MCF 10A (cell line): ENCODE measurements around the gene NFASC. TPM values are rescaled to one million over a fixed set of nuclear protein-coding genes. Genes with fewer than 3 reads are reported as not detected.
A peak's percentile ranks its signal among the peaks of the same experiment; 100 is the strongest.

Experiments
- BruUV-seq: library from RNA; stranded (reverse); fragments of 400-500 nt; replicated peaks from 2 replicates; lab custom pipeline; 2021; lab: Mats Ljungman, UMichigan
- CTCF ChIA-PET: fragments of 300-600 bp; sonication (Branson Sonifier 250); formaldehyde crosslinking; extraction: SDS; loops from one replicate; lab custom pipeline; 2021; ENCODE audit warnings: antibody characterized with exemption, inconsistent platforms; lab: Yijun Ruan, JAX
- POLR2A ChIA-PET: fragments of 300-600, 350-650 bp; sonication (Branson Sonifier 250); formaldehyde crosslinking; extraction: SDS; loops from one replicate; lab custom pipeline; 2020; ENCODE audit warnings: antibody characterized with exemption, inconsistent platforms; lab: Yijun Ruan, JAX
- DNase-seq: peaks from one replicate; pipeline ENCODE4 v3.0.0-alpha.2; 2018; ENCODE audit not compliant: unreplicated experiment
- H3K27ac Mint-ChIP-seq: one replicate; pipeline ENCODE4 v1.8.0; 2022; ENCODE audit warnings: mild to moderate bottlenecking, low read depth, mixed read lengths; ENCODE audit not compliant: unreplicated experiment
- H3K27me3 Mint-ChIP-seq: one replicate; pipeline ENCODE4 v1.8.0; 2022; ENCODE audit warnings: mixed read lengths; ENCODE audit not compliant: insufficient read depth, unreplicated experiment
- H3K36me3 Mint-ChIP-seq: one replicate; pipeline ENCODE4 v1.8.0; 2022; ENCODE audit warnings: mild to moderate bottlenecking, moderate library complexity, mixed read lengths; ENCODE audit not compliant: insufficient read depth, unreplicated experiment
- H3K4me1 Mint-ChIP-seq: one replicate; pipeline ENCODE4 v1.8.0; 2022; ENCODE audit warnings: mixed read lengths; ENCODE audit not compliant: insufficient read depth, unreplicated experiment
- H3K4me3 Mint-ChIP-seq: one replicate; pipeline ENCODE4 v1.8.0; 2022; ENCODE audit warnings: mild to moderate bottlenecking, moderate library complexity, mixed read lengths; ENCODE audit not compliant: unreplicated experiment
- H3K9me3 Mint-ChIP-seq: one replicate; pipeline ENCODE4 v1.8.0; 2022; ENCODE audit warnings: mixed read lengths; ENCODE audit not compliant: unreplicated experiment
- intact Hi-C: fragments of 100-400 bp; cut with micrococcal nuclease; formaldehyde crosslinking; loops from 2 replicates; pipeline ENCODE4 v1.14.1; 2022
- total RNA-seq: library from RNA; stranded (reverse); gene quantifications from 2 replicates; pipeline ENCODE4 v1.2.3, GENCODE V29; 2022
- TF ChIP-seq, protein P1 (sequence below): fragments of 200-600 bp; IDR thresholded peaks from one replicate; pipeline ENCODE4 v1.8.0; 2022; ENCODE audit warnings: antibody characterized with exemption, mild to moderate bottlenecking; ENCODE audit not compliant: unreplicated experiment

The NFASC gene
- total RNA-seq, 1 experiment from 2014 or later, result 0.98 TPM

DNA sequence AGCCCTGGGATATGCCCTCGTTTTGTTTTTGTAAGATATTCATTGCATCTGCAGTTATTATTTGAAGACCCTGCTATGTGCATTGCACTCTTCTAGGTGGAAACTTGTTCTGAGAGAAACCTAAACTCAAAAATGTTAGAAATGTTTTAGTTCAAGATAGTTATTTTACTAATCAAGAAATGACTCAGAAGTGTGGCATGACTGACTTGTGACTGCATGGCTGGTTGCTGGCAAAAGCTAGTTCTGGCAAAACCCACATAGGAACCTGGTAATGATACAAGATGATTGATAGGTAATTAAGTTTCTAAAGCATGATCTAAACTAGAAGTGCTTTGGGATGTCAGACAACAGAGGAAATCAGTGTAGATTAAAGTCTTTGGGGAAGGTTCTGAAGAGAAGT, 33.8 kb upstream of the NFASC start:
- ChIA-PET POLR2A (no interaction called here), CTCF (interaction anchor here (1.2 to 1.8 kb wide), 4 partner anchors 30 to 271 kb away, joined by 3 to 6 read pairs (median 4); no protein-coding TSS in a partner anchor)
- Mint-ChIP-seq H3K4me3 (no peak overlapping the region), H3K27me3 (peaks cover 61% of the 10 kb centered on the region), H3K4me1 (no peaks in the 10 kb centered on the region), H3K36me3 (no peaks in the 10 kb centered on the region), H3K9me3 (no peaks in the 10 kb centered on the region), H3K27ac (no peak overlapping the region)
- BruUV-seq, result no TSS peak
- no peak for DNase-seq
- TF ChIP-seq, protein P1, sequence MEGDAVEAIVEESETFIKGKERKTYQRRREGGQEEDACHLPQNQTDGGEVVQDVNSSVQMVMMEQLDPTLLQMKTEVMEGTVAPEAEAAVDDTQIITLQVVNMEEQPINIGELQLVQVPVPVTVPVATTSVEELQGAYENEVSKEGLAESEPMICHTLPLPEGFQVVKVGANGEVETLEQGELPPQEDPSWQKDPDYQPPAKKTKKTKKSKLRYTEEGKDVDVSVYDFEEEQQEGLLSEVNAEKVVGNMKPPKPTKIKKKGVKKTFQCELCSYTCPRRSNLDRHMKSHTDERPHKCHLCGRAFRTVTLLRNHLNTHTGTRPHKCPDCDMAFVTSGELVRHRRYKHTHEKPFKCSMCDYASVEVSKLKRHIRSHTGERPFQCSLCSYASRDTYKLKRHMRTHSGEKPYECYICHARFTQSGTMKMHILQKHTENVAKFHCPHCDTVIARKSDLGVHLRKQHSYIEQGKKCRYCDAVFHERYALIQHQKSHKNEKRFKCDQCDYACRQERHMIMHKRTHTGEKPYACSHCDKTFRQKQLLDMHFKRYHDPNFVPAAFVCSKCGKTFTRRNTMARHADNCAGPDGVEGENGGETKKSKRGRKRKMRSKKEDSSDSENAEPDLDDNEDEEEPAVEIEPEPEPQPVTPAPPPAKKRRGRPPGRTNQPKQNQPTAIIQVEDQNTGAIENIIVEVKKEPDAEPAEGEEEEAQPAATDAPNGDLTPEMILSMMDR, result no peak
- intact Hi-C loops, result no loop called here

DNA sequence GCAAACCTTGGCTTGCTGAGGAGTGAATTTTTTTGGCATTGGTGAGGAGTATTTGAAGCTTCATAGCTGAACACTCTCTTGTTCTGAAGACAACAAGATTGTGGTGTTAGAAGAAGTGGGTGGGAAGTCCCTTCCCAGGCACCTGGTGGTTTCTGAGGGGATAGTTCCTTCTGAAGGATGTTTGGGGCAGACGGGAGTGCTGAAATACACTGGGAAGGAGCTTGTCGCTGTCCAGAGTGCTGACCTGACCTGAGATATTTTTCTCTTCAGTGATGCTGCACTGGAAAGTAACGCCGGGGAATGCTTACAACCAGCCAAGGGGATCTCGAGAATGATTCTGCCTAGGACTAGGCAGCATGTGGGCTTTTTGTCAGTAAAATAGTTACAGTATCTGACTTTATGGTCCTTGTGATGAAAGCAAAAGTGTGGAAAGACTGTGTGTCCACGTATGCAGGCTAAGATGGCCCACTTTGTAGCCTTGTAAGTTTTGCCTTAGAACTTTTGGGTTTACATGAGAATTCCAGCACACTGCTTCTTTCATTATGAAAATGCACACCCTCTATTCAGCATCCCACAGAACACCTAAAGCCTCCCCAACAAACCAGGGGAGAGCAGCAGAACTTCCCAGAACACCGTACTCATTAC, 33.1 kb upstream of the NFASC start:
- Mint-ChIP-seq H3K4me3 (no peak overlapping the region), H3K9me3 (no peaks in the 10 kb centered on the region), H3K36me3 (no peaks in the 10 kb centered on the region), H3K27me3 (peaks cover 59% of the 10 kb centered on the region), H3K27ac (no peak overlapping the region), H3K4me1 (no peaks in the 10 kb centered on the region)
- POLR2A ChIA-PET, result interaction anchor here (0.7 kb wide), 1 partner anchor 10 kb away, joined by 3 read pairs; no protein-coding TSS in a partner anchor
- intact Hi-C loops, result no loop called here
- TF ChIP-seq, protein P1, result no peak
- CTCF ChIA-PET, result interaction anchor here (0.6 to 1.8 kb wide), 5 partner anchors 15 to 224 kb away, joined by 3 to 6 read pairs (median 4); no protein-coding TSS in a partner anchor
- no TSS peak for BruUV-seq
- peak; percentile 79 for DNase-seq

DNA sequence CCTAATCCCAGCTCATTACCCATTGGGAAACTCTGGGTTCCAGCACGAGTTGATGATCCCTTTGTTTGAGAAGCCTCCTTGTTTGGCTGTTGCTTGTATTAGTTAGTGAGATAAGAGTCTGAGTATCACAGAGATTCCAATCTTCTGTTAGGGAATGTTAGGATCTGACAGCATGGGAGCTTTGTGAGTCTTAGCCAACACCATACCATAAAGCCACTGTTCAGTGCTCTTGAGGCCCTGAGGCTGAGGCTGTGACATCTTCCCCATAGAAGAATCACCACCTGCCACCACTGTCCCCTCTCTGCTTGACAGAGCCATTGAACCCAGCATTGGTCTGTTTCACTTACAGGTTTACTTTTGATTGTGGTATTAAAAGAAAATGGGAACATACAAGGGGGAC, 29.3 kb upstream of the NFASC start:
- ChIA-PET CTCF (interaction anchor here (0.6 to 1.4 kb wide), 5 partner anchors 19 to 275 kb away, joined by 3 to 11 read pairs (median 3); no protein-coding TSS in a partner anchor), POLR2A (no interaction called here)
- Mint-ChIP-seq H3K27ac (no peak overlapping the region), H3K27me3 (peaks cover 73% of the 10 kb centered on the region), H3K36me3 (no peaks in the 10 kb centered on the region), H3K4me3 (no peak overlapping the region), H3K9me3 (no peaks in the 10 kb centered on the region), H3K4me1 (no peaks in the 10 kb centered on the region)
- intact Hi-C loops, result no loop called here
- no peak for DNase-seq
- TF ChIP-seq, protein P1, result no peak
- BruUV-seq, result no TSS peak

DNA sequence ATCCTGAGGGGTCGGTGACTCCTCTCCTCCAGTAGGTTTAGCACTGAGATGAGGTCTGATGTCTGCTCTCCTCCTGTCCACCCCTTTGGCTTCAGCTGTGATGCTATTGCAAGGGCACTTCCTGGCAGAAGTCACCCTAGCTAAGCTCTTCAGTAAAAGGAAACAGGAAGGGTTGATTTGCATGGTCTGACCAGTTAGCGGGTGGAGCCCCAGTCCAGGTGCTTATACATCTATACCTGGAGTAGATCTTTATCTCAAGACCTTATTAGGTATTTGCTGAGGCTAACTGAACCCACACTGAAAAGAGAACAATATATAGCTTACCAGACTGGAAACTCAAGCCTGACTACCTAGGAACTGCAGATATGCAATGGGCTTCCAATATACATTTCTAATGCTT, 28.9 kb upstream of the NFASC start:
- CTCF ChIA-PET, result interaction anchor here (0.6 to 1.6 kb wide), 5 partner anchors 19 to 276 kb away, joined by 3 to 4 read pairs (median 3); no protein-coding TSS in a partner anchor
- H3K9me3 Mint-ChIP-seq, result no peaks in the 10 kb centered on the region
- H3K27ac Mint-ChIP-seq, result no peak overlapping the region
- POLR2A ChIA-PET, result no interaction called here
- no peaks in the 10 kb centered on the region for H3K36me3 Mint-ChIP-seq
- no TSS peak for BruUV-seq
- TF ChIP-seq, protein P1, result no peak
- no peaks in the 10 kb centered on the region for H3K4me1 Mint-ChIP-seq
- DNase-seq, result no peak
- H3K4me3 Mint-ChIP-seq, result no peak overlapping the region
- H3K27me3 Mint-ChIP-seq, result peaks cover 73% of the 10 kb centered on the region
- intact Hi-C loops, result no loop called here
